Prostate gland (tissue), 2 donors: ENCODE results near the gene MUC15. TPM values are rescaled to one million over a fixed set of nuclear protein-coding genes. Genes with fewer than 3 reads are reported as not detected.

Source experiments
- DNase-seq: peaks from one replicate; pipeline ENCODE4 v3.0.0-alpha.2; 2019; ENCODE audit warnings: low spot score
- H3K27ac ChIP-seq, 2 donors: fragments of 200-600 bp; sonication (generic); 2 replicates each; pipeline ENCODE4 v1.5.1; 2017 to 2019
- H3K27me3 ChIP-seq: fragments of 200-600 bp; sonication (generic); replicated peaks from 2 replicates; pipeline ENCODE4 v1.5.1; 2019; ENCODE audit not compliant: insufficient read depth
- H3K36me3 ChIP-seq, 2 donors: fragments of 200-600 bp; sonication (generic); 1 replicate in 1 of 2; 2 replicates in 1 of 2; pipeline versions ENCODE4 v1.5.1 to v1.8.1; 2017 to 2019
- H3K4me1 ChIP-seq: fragments of 200-600 bp; sonication (generic); replicated peaks from 2 replicates; pipeline ENCODE4 v1.5.1; 2019
- H3K4me3 ChIP-seq, 2 donors: fragments of 200-600 bp; sonication (generic); 2 replicates each; pipeline ENCODE4 v1.5.1; 2017 to 2019
- H3K9me3 ChIP-seq: fragments of 200-600 bp; sonication (generic); 2 replicates; pipeline ENCODE4 v1.5.1; 2017
- CTCF ChIP-seq, 4 experiments: fragments of 200-600 bp in 2 of 4; fragments of 450-650 bp in 2 of 4; sonication (generic) in 2 of 4; IDR thresholded peaks; 1 replicate in 3 of 4; 2 replicates in 1 of 4; pipeline ENCODE4 v1.5.1; 2016 to 2019; ENCODE audit warnings: antibody characterized with exemption in 4 of 4, mild to moderate bottlenecking in 2 of 4, moderate library complexity in 2 of 4
- POLR2A ChIP-seq: fragments of 450-650 bp; IDR thresholded peaks from one replicate; pipeline ENCODE4 v1.6.1; 2016; ENCODE audit warnings: antibody characterized with exemption, mild to moderate bottlenecking
- POLR2AphosphoS5 ChIP-seq: sonication (generic); formaldehyde crosslinking; IDR thresholded peaks from one replicate; pipeline ENCODE4 v1.6.1; 2017; ENCODE audit warnings: antibody characterized with exemption
- WGBS: methylation state at CpG from one replicate; pipeline ENCODE4 v1.1.5; 2018; 5-methylcytosine and 5-hydroxymethylcytosine counted together
- intact Hi-C: fragments of 100-400 bp; cut with DNase I; formaldehyde crosslinking; loops from one replicate; pipeline ENCODE4 v1.14.2; 2022
- total RNA-seq, 2 donors: library from RNA; depleted of rRNA; stranded (reverse); fragments of >200 nt; gene quantifications; one replicate each; pipeline ENCODE4 v1.1.0, GENCODE V29; 2016

MUC15 gene
- total RNA-seq, 2 donors from 2014 or later, result 1.5 to 4.1 TPM

- H3K27ac ChIP-seq, result no peak overlapping the region
- WGBS, result 91% methylated on average over 2 of the region's 2 CpGs
- TF ChIP-seq POLR2AphosphoS5 (no peak), POLR2A (no peak), CTCF (IDR thresholded peaks at IDR 0.05) (no peak)
- DNase-seq, result no peak
- H3K4me1 ChIP-seq, result no peaks in the 10 kb centered on the region
- H3K36me3 ChIP-seq, result no peaks in the 10 kb centered on the region
- no peaks in the 10 kb centered on the region for H3K27me3 ChIP-seq
- intact Hi-C loops, result no loop called here
- no peaks in the 10 kb centered on the region for H3K9me3 ChIP-seq
- no peak overlapping the region for H3K4me3 ChIP-seq
These were observed 41.7 kb upstream of the MUC15 start for GRCh38 chr11:26613759-26614158.

GRCh38 chr11:26608507-26609146, 36.6 kb upstream of the MUC15 start:
- H3K4me3 ChIP-seq, result no peak overlapping the region
- DNase-seq, result no peak
- 72% methylated on average over 9 of the region's 9 CpGs for WGBS
- H3K9me3 ChIP-seq, result no peaks in the 10 kb centered on the region
- intact Hi-C loops, result no loop called here
- H3K4me1 ChIP-seq, result no peaks in the 10 kb centered on the region
- H3K36me3 ChIP-seq, result no peaks in the 10 kb centered on the region
- no peaks in the 10 kb centered on the region for H3K27me3 ChIP-seq
- TF ChIP-seq POLR2AphosphoS5 (no peak), POLR2A (no peak), CTCF (IDR thresholded peaks at IDR 0.05) (no peak)
- no peak overlapping the region for H3K27ac ChIP-seq

- no peaks in the 10 kb centered on the region for H3K9me3 ChIP-seq
- TF ChIP-seq CTCF (IDR thresholded peaks at IDR 0.05), result no peak
- WGBS, result 92% methylated on average over 7 of the region's 7 CpGs
- H3K36me3 ChIP-seq, result no peaks in the 10 kb centered on the region
- no peaks in the 10 kb centered on the region for H3K4me1 ChIP-seq
- DNase-seq, result no peak
- H3K27ac ChIP-seq, result no peak overlapping the region
- H3K4me3 ChIP-seq, result no peak overlapping the region
- intact Hi-C loops, result no loop called here
- no peaks in the 10 kb centered on the region for H3K27me3 ChIP-seq
These were observed 35.9 kb upstream of the MUC15 start for GRCh38 chr11:26607725-26608506.

DNA sequence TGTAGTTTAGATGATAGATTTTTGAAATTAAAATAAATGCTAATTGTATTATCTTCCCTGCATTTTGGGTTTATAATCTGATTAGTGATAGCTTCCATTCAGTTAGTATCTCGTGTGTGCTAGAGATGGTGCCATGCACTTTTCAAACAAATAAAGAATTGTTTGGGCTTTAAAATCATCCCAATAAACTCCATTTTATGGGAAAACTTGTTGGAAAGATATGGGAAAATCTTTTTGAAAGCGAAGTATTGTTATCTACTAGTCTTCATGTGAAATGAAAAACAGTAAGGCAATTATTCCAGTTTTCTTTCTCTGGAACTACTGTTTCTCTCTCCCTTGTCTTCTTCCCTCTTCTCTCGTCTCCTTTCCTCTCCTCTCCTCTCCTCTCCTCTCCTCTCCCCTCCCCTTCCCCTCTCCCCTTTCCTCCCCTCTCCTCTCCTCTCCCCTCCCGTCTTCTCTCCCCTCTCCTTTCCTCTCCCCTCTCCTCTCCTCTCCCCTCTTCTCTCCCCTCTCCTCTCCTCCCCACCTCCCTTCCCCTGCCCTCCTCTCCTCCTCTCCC, 27.9 kb upstream of the MUC15 start:
- Histone ChIP-seq H3K27ac (no peak overlapping the region), H3K4me3 (no peak overlapping the region), H3K9me3 (no peaks in the 10 kb centered on the region), H3K27me3 (no peaks in the 10 kb centered on the region), H3K4me1 (no peaks in the 10 kb centered on the region), H3K36me3 (no peaks in the 10 kb centered on the region)
- TF ChIP-seq CTCF (IDR thresholded peaks at IDR 0.05) (no peak), POLR2AphosphoS5 (no peak), POLR2A (no peak)
- no peak for DNase-seq
- intact Hi-C loops, result no loop called here
- WGBS, result 22% methylated on average over 4 of the region's 4 CpGs
